Activated T-helper 9 cell treated with anti-CD3 and anti-CD28 coated beads, Interleukin-2, amount 50 U/mL, for 16 hours (primary cell): ENCODE measurements around the gene GANAB.
"Not testable (repeated sequence)": the region's sequence is repeated elsewhere in the genome, so short reads cannot be mapped to it uniquely, and the experiment has no call there.

Source experiments
- DNase-seq: peaks from one replicate; pipeline ENCODE4 v3.0.0-alpha.2; 2020; ENCODE audit warnings: low read depth

The GANAB gene

GRCh38 chr11:62600367-62601121 lies 45.9 kb downstream of the GANAB start:
- no peak for DNase-seq

- no peak for DNase-seq
These were observed 46.5 kb downstream of the GANAB start for GRCh38 chr11:62599901-62600300.

DNA sequence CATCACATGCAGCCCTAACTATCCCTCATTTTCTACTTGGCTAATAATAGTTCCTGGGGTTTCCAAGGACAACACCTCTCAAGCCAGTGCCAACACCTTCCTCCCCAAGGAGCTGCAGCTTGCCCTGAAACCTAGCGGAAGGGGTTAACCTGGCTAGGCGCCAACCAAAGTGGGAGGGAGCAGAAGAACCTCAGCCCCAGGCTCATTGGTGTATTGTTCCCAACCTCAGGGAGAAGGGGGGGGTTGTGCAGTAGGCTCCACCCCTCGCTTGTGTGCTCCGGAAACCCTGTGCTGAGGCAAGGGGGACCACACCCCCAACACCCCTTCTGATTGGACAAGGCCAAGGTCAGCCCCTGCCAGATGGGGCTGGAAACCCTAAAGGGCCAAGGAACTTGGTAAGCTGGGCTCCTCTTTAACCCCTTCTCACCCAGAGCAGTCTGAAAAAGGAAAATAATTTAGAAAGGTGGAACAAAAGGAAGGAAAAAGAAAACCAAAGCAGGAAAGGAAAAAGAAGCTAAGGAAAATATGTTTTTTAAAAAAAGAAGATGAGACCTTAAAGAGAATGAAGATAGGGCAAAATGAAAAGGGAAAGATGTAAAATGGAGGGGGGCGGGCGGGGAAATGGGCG lies 47.2 kb downstream of the GANAB start:
- peak; percentile 88 for DNase-seq

DNA sequence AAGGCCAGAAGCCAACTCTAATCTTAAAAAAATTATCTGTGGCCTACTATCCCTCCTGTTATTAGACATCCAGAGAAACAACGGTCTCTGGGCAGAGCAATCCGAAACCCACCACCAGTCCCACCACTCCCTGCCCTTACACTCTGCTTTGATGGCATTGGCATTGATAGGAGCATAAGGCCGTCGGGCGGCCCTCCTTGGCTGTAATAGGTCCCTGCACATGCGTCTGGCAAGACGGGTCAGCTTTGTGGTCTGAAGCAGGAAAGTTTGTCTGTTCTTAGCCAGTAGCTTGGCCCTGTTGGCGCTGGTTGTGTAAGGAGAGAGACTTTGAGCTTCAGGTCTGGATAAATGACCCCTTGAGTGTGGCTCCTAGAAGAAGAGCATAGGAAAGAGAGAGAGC lies 51.3 kb downstream of the GANAB start:
- no peak for DNase-seq

- DNase-seq, result peak; percentile 61
These were observed 52.9 kb downstream of the GANAB start for GRCh38 chr11:62593434-62594044.

DNA sequence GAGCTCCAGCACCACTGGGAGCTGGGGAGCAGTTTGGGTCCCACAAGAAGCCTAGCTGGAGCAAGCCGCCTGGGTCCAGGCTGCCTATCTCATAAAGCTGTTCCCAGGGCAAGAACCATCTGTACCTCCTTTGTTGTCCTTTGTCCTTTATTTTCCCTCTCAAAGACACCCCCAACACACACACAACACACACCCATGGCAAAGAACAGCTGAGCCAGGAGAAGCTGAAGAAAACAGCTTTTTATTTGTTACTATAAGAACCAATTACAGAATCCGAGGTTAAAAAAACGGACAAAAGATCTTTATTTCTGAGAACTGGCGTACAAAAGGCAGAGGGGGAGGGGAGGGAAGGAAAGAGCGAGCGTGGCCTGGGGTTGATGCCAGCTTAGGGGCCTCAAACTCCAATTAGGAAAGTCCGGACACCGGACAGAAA lies 53.4 kb downstream of the GANAB start:
- no peak for DNase-seq

DNA sequence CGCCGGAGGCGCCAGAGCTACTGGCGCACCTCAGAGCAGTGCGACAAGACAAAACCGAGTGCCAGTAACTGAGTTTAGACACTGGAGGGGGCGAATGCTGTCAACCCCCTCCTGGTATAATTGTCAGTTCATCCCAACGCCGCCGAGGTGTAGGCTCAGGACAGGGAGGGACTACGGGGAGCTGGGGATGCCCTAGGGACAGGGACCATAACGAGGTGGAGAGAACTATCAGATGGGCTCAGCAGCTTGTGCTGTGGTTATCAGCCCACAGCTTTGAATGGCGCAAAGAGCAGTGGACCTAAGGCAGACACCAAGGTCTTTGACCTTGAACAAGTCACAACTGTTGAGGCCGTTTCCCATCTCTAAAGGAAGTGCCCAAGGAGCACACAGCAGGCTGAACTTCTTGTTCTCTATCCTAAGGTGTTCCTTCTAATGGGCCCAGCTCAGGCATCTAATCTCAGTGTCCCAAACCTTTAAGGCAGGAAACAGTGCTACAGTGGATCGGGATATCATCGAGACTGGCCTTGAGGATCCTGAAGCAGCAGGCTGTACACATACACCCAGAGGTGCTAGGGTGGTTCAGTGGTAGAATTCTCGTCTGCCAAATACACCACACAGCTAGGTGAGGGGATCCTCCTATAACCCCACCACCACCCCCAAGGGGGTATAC lies 54.1 kb downstream of the GANAB start:
- DNase-seq, result no peak

- peak; percentile 92 for DNase-seq
These were observed 54.8 kb downstream of the GANAB start, which contains the start of gene TUT1 for GRCh38 chr11:62591448-62592145. TUT1 (minus strand) TSS chr11:62591523; CDS start chr11:62591485, 38 bp downstream.

DNA sequence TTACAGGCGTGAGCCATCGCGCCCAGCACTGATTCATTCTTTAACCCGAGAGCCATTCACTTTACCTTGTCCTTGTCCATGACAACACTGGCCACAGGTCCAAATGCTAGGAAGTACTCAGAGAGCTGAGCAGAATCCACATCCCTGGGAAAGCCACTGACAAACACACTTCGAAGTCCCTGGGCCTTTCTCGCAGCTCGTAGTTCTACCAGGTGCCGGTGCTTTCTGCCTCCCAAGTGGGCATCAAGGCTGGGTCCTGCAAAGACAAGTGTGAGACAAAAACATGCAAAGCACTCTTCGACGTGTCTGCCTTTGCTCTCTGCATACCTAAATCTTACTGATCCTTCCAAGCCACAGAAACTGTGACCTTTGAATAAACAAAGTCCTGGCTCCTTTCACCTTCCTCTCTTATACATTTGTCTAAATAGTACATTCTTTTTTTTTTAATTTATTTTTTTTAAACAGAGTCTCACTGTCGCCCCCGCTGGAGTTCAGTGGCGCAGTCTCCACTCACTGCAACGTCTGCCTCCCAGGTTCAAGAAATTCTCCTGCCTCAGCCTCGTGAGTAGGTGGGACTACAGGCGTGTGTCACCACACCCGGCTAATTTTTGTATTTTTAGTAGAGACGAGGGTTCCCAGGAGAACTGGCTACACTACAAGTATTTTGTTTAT lies 57.3 kb downstream of the GANAB start:
- no peak for DNase-seq

DNA sequence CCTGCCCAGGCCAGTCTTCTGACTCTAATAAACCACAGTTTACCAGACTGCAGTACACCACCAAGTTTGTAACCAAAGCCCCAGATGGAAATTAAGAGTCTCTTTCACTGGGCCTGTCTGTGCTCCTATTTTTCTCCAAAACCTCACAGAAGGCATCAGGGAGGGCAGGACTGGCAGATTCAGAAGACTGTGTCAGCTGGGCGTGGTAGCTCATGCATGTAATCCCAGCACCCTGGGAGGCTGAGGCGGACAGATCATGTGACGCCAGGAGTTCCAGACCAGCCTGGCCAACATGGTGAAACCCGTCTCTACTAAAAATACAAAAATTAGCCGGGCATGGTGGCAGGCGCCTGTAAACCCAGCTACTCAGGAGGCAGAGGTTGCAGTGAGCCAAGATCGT lies 61.1 kb downstream of the GANAB start:
- not testable (repeated sequence) for DNase-seq

- DNase-seq, result not testable (repeated sequence)
These were observed 64.7 kb downstream of the GANAB start for GRCh38 chr11:62581735-62582134.

DNA sequence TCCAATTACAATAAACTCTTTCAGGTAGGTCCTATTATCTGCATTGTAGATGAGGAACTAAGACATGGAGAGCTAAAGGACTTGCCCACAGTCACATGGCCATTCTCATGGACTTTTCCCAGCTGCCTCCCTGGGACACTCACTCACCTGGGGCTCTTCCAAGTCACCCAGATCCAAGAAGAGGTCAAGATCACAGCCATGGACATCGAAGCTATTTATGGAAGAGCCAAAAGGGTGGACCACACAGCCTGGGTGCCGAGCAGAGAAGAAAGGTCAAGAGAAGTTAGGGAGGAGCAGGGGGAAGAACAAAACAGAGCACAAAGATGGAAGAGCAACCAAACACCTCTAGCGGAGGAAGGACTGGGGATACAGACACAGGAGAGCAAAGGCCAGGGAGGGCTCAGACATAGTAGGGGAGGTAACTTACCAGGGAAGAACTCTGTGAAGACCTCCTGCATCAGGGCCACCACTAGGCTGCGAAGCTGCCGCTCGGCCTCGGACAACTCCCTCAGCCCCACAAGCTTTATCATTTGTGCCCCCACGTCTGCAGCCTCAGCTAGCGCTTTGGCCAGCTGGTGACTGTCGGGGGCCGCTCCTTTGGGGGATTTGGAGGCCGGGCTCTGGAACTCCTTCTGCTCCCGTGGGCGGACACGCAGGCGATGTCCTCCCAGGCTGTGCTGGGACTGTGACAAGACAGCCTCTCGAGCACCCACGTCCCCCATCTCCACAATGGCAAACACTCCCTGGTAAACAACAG lies 65.3 kb downstream of the GANAB start:
- DNase-seq, result no peak

DNA sequence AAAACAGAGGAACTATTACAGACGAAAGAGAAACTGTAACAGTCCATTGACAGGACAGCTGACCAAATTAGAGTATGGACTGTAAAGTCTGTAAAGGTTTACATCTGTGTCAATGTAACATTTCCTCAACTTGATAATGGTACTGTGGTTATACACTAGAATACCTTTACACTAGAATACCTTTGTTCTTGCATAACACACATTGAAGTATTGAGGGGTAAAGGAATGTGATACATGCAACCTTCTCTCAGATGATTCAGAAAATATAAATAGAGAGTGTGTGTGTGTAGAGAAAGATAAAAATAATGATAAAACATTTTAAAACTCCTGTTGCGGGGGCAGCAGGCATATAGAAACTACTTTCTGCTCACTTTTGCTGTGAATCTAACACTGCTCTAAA lies 67.2 kb downstream of the GANAB start:
- no peak for DNase-seq

DNA sequence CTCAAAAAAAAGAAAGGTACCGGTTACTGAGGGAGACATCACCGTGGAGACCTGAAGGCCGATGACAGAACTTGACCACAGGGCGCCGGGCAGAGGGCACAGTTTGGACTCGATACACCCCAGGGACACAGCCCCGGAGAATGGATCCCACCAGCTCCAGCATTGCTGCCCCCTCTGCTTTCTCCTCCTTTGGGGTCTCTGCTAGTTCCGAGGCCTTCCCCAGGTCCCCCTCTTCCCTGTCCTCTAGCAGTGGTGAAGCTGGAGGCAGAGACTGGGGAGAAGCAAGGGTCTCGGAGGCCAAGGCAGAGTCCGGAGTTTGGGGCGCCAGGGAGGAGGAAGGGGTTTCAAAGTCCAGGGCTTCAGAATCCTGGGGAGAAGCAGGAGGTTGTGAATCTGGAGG lies 67.9 kb downstream of the GANAB start:
- DNase-seq, result no peak

DNA sequence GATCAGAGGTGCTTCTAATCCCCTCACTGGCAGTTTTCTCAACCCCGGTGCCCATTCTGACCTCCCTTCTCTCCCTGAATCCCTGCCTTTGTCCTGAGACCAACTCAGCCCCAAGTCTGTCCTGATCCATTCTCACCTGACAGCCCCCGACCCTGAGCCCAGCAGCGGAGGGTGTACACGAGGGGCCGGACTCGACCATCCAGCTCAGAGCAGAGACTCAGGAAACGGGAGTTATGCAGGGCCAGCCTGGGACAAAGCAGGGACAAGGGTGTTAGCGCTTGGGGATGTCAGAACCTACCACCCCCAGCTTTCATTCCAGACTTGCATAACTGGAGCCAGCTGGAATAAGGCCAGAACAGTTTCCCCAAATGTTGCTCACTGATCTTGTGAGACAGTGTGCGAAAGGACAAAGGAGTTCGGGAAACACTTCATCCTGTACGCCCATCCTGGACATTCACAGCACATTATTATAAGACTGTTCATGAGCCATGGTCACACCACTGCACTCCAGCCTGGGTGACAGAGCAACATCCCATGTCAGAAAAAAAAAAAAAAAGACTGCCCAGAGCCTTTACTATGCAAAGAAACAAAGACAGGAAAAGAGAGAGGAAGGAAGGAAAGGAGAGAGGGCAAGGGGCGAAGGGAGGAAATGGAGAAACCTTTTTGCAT lies 69.2 kb downstream of the GANAB start:
- no peak for DNase-seq

GRCh38 chr11:62575837-62576236 lies 70.6 kb downstream of the GANAB start:
- no peak for DNase-seq

- DNase-seq, result no peak
These were observed 71.3 kb downstream of the GANAB start for GRCh38 chr11:62575156-62575555.
